RKO (cell line): Measurements from ENCODE around the gene WNT10A.
A peak's percentile ranks its signal among the peaks of the same experiment; 100 is the strongest.
"Not testable (repeated sequence)": the region's sequence is repeated elsewhere in the genome, so short reads cannot be mapped to it uniquely, and the experiment has no call there.

ENCODE experiments used
- DNase-seq: peaks from one replicate; pipeline ENCODE4 v3.0.0-alpha.2; 2016; ENCODE audit warnings: low spot score

The WNT10A gene

DNA sequence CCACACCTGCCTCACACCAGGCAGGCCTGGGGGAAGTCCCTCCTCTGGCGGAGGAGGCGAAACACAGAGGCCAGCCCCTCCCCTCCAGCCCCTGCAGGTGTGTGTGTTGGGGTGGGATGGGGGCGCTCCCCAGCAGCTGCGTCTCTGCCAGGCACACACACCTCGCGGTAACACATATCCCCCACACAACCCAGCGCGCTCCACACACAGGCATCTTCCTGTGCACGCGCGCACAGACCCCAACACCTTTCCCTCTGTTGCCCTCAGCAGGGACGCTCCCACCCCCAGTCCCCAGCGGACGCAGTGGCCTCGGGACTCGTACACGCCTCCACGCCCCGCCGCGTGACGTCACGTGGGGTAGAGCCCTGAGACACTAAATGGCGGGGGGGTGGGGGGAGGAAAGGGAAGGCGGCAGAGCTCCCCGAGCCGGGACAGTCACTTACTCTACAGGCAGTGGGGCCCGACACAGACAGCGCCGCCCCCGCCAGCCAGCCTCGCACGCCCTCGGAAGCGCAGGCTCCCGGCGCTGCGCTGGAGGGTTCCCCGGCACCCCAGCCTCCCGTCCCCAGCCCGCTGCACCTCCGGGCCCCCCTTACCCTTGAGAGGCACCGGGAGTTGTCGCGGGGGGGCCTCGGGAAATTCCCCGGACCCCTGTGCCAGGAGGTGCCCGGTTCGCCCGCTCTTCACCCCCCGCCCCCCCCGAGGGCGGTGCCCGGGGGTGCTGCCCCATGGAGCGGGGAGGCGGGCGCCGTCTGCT lies at the start of gene WNT10A:
Gene WNT10A, plus strand, starts transcription at position 751 of the 757 bp plus-strand sequence. CDS start 144 bp downstream, outside the sequence.
- no peak for DNase-seq

DNA sequence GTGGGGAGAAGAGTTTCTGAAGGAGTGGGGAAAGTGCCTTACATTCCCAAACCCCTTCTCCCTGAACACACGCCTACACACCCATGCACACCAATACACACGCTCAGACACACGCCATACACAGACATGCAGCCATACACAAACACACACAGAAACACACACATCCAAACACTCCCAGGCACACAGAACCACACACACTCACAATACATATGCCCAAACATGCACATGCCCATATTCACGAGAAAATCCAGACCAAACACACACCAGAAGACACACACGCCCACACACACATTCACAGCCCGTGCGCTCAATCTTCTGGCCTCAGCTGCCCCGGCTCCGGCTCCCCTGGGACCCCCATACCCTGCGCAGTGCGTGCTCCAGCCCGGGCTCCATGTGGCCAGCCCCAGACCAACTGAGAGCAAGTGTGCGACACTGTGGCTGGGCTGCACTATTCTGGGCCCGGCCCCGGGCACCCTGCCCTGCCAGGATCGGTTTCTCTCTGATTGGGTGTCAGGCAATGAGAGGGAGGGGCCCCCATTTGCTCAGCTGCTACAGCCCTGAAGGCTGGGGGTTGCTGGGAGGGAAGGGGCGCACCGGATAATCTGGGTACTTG lies 49.2 kb upstream of the WNT10A start, which contains the start of gene PRKAG3:
Gene PRKAG3, minus strand, starts transcription at position 426 of the 613 bp plus-strand sequence.
- no peak for DNase-seq

DNA sequence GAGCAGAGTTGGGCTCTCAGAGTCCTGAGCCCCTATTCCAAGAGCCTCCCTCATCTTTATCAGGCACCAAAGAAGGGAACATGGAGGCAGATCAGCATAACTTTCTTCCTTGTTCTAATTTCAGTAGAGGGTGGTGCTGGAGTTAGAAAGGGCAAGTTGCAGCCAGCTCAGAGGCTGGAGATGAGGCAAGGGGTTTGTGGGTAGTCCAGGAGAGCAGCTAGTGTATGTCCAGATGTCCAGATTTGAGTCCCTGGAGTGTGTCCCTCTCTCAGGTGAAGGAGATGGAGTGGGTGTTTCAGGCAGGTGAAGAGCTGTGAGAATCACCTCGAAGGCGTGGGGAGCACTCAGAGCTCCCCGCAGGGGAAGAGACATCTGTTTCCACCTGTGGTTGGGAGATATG lies 48.6 kb upstream of the WNT10A start:
- DNase-seq, result no peak

DNA sequence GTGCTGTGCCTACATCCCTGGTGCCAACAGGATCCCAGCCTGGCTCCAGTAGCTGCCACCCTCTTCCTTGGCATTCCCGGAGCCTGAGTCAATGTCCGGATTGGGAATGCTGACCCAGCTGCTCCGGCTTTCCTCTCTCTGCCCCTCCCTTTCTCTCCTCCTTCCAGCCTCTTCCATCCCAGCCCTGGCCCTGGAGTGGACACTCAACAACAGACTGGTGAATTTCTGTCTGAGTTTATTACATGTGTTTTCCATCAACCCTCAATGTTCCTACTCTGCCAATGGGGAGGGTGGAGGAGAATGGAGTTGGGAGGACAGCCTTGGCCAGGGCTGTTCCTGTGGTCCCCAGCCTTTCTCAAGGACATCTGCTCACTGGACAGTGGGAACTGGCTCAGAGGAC lies 48.1 kb upstream of the WNT10A start:
- no peak for DNase-seq

DNA sequence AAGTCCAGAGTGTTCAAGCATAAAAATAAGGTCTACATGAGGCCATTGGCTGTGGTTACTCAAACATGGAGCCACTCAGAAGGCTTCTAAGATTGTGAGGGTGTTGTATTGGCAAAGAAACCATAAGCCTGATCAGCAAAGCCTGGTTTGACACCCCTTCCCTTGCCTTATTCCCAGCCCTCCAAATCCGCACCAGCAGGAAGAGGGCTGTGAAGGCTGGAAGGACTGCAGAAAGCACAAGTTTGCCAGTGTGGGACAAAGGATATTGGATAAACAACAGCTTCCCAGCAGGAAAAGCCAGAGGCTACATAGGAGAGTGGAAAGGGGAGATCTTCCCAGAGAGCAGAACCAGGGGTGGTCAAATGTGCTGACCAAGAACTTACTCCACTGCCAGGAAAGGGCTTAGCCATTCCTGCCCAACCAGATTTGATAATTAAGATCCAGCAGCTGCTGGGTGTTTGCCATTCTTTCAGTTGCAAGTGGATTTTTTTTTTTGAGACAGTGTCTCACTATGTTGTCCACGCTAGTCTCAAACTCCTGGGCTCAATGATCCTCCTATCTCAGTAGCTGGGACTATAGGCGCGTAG lies 47.5 kb upstream of the WNT10A start:
- no peak for DNase-seq

DNA sequence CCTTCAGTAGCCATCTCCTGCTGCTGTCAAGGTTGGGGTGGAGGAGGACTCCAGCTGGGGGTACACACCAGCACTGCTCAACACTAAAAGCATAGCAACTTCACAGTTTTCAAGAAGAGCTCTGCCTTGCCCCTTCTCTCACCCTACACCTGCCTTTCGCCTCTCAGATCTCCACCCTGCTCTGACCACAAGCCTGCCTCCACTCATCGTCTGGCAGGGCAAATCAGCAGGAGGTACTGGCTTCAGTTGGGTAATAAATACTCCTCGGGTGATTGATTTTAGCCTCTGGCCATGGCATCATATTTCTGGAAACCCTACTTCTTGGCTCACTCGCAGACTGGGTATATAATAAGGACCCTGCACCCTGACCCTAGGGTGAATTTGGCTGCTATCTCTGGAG lies 46.0 kb upstream of the WNT10A start:
- DNase-seq, result no peak

DNA sequence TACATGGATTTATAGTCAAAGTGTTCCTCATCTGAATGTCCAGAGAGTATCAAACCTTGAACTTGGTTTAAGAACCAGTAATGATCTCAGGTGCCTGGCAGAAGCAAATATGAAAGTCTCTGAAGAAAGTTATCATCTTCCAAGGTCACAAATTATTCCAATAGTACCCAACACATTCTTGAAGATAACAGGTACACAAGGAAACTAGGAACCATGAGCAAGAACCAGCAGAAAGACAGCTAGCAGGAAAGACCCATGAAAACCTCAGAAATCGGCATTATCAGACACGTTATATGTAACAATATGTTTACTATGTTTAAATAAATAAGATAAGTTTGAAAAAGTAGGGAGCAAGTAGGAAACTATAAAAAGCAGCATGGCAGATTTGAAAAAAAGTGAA lies 43.2 kb upstream of the WNT10A start:
- no peak for DNase-seq

DNA sequence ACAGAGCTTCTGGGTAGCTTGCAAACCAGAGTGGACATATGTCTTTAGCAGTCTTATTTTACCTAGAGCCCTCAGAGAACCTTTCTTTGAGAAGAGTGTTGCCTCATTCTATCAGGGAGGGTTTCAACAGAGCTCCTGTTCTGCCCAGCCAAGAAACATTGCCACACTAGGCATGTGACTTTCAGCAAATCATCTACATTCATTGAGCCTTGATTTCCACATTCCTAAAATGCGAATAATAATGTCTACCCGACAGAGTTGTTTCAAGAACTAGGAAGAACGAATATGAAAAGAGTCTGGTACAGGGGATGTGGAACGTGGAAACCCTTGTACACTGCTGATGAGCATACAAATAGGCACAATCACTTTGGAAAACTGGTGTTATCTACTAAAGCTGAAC lies 41.2 kb upstream of the WNT10A start:
- no peak for DNase-seq

DNA sequence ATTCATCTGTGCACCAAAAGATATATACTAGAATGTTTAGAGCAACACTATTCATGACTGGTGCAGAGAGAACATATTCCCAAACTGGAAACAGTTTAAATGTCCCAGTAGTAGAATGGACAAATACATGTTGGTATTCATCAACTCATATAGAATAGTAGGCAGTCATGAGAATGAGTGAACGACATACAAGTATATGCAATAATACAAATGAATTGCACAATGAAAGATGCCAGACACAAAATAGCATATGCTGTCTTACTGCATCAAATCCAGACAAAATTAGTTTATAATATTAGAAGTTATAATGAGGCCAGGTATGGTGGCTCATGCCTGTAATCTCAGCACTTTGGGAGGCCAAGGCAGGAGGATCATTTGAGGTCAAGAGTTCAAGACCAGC lies 40.8 kb upstream of the WNT10A start:
- no peak for DNase-seq

DNA sequence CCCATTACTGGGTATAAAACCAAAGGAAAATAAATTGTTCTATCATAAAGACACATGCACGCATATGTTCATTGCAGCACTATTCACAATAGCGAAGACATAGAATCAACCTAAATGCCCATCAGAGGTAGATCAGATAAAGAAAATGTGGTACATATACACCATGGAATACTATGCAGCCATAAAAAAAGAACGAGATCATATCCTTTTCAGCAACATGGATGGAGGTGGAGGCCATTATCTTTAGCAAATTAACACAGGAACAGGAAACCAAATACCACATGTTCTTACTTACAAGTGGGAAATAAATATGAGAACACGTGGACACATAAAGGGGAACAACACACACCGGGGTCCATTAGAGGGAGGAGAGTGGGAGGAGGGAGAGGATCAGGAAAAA lies 36.3 kb upstream of the WNT10A start:
- not testable (repeated sequence) for DNase-seq

DNA sequence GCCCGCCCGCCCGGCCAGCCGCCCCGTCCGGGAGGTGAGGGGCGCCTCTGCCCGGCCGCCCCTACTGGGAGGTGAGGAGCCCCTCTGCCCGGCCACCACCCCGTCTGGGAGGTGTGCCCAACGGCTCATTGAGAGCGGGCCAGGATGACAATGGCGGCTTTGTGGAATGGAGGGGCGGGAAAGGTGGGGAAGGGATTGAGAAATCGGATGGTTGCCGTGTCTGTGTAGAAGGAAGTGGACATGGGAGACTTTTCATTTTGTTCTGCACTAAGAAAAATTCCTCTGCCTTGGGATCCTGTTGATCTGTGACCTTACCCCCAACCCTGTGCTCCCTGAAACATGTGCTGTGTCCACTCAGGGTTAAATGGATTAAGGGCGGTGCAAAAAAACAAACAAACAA lies 33.7 kb upstream of the WNT10A start:
- DNase-seq, result not testable (repeated sequence)

DNA sequence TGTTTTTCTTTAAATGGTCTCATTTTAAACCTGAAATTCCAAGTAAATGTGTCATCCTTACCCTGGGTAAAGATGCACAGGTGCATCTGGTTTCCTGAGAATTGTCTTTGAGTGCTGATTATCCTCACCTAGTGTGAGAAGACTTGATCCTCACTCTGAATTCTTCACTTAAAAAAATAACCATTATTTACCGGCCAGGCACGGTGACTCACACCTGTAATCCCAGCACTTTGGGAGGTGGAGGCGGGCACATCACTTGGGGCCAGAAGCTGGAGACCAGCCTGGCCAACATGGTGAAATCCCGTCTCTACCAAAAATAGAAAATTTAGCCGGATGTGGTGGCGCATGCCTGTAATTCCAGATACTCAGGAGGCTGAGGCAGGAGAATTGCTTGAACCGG lies 30.9 kb upstream of the WNT10A start:
- DNase-seq, result no peak

DNA sequence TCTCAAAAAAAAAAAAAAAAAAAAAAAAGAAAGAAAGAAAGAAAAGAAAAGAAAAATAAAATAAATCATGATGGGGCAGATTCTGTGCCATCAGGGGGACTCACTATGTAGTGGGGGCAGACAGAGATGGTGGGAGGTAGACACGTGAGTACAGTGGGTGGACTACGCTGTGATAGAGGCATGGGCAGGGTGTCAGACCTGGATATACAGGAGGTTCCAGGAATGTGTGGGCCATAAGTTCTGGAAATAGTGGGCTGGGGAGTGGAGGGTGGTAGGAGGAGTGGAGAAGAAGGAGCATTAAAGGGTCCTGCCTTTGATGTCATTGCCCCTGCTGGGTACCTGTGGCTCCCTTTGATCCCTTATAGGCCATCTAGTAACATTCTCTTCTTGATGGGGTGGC lies 29.9 kb upstream of the WNT10A start:
- no peak for DNase-seq

DNA sequence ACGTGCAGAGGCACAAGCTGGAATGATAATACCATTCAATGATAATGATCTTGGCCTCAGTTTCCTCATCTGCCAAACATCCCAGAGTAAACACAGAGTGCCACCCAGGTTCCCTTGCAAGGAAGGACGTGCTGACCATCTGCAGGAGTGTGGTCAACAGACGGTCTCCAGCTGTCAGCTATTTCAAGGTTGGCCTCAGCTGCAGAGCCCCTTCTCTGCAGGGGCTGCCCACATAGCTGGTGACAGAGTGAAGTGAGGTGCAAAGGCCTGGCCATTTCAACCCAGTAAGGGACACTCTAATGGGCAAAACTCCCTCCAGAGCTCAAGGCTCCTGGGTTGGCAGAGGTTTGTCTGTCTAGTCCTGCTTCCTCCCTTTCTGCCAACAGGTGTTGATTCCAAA lies 29.4 kb upstream of the WNT10A start:
- no peak for DNase-seq

DNA sequence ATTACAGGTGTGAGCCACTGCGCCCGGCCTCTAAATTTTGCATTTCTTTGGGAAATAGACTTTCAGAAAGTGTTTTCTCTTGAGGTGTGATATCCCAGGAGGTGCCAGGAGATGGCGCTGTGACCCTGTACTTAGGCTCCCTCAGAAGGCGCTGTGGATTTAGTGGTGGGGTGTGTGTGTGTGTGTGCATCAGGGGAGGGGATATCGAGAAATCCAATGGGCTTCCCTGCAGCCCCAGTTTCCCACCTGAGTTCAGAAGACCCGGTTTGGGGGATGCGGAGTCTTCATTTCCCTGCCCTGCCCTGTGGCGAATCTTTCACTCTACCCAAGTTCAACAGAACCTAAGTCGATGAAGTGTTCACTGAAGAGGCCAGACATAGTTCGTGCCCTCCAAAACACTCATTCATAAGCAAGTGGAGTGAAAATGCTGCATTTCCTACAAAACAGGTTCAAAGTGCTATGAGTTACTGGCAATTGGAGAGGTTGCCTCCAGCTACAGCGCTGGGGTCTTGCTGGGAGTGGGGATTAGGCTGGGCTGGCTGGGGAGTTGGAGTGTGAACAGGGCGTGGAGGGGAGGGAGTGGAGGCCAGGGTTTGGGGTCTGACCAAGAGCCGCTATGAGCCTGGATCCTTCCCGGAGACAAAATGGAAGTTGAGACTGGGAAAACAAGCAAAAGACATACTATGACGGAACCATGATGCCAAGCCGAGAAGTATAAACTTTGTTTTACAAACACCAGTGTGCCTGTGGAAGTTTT lies 27.6 kb upstream of the WNT10A start:
- peak; percentile 46 for DNase-seq

DNA sequence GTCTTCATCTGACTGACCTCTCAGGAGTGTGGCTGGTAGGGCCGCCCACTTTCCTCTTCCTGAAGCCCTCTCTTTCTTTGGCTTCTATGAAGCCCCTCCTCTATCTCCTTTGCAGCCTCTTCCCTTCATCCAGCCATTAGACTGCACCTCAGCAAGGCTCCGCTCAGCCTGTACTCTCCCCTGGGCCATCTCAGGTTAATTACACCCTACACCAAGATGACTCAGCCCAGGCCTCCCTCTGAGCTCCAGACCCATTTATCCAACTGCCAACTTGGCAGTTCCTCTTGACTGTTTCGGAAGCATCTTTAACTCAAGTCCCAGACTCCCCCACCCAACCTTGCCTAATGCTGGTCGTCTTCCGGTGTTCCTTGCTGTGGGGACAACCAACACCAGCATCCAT lies 26.9 kb upstream of the WNT10A start:
- no peak for DNase-seq

DNA sequence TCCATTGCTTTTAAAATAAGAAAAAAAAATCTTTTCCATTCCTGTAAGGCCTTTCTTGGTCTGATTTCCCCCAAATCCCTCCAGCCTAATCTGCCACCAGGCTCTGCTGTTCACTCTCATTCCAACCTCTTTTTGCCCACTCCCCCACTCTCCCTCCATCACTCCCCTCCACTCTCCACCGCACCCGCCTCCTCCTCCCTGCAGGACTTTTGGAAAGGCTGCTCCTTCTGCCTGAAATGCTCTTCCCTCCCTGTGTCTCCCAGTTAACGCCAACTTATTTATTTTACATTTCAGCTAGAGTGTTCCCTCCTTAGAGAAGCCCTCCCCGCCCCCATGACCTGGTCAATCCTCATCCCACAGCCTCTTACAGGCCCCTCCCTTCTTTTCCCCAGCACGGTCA lies 25.8 kb upstream of the WNT10A start:
- no peak for DNase-seq

DNA sequence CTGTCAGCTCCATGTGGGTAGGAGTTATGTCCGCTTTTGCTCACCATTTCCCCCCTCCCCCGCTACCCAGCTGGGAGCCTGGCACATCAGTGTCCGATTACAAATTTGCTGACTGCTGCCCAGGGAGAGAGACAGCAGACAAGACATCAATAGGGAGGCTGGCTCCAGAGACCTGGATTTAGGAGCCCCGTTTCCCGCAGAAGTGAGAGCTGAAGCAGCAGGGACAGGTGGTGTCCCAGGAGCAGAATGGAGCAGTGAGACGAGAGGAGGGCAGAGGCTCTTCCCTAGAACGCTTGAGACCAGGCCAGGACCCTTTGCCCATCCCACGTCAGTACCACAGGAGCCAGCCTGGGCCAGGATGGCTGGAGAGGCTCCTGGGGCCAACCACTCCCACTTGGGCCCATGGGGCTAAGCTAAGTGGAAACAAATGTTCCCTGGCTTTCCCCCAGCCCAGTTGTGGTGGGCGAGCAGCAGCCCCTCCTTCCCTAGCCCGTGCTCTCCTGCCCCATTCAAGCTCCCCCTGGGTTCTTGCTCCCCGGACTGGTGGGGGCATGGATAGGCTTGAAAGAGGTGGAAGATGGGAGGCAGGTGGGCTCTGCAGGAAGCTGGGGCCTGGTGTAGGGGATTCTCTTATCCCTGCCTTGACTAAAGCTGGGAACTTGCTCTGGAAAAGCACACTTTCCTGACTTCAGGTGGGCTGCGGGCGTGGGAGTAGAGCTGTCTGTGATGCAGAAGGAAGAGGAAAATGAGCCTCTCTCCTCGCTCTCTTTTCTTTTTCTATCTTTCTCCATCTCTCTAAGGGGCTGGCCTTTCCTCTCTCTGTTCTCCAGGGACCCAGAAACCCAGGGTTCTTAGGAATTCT lies 25.1 kb upstream of the WNT10A start:
- DNase-seq, result no peak

DNA sequence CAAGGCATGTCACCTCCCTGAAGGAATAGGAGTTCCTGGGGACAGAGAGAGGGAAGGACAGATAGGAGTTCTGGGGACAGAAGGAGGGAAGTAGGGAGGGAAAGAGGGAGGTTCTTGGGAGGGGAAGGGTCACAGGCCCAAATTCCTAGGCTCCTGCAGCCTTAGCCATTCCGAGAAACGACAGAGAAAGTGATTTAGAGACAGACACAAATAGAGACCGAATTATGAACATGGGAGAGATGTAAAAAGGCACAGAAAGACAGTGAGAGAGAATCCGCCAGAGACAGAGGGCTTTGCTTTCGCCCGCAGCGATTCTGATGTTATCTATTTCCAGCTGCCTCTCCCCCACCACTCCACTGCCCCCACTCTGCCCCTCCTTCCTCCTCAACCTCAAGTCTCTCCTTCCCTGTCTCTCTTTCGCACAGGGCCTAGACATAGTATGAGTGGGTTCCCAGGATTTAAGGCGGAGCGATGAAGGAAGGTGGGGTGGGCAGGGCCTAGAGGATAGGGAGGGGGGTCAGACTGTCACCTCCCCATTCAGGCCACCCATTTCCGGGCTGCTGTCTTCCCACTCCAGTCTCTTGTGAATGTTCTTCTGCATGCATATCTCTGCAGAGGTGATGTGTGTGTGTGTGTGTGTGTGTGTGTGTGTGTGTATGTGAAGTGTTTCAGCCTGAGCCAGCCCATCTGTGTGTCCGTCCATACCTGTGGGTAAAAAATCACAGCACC lies 24.3 kb upstream of the WNT10A start:
- DNase-seq, result no peak

DNA sequence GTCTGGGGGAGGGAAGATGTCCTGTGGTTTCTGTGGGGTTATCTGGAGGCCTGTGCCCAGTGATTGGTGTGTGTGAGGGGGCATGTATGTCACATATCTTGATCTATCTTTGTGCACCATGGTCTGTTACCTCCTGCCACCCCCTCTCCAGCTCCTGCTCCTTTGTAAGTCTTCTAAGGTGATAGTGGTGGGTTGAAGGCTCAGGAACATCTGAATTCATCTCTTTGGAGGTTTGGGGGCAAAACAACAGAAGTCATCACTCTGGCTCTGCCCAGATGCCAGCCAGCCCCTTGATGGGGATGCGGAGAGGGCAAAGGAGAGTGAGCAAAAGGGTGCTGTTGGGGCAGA lies 23.8 kb upstream of the WNT10A start:
- no peak for DNase-seq
